DMS114 treated with DMSO at 0.1 percent for 48 hours (cell line): Measurements from ENCODE around the gene HOXD10.
A peak's percentile ranks its signal among the peaks of the same experiment; 100 is the strongest.

ENCODE experiments used
- DNase-seq: peaks from one replicate; lab custom pipeline; 2025; ENCODE audit not compliant: unreplicated experiment; lab: John Stamatoyannopoulos, UW

HOXD10 gene

DNA sequence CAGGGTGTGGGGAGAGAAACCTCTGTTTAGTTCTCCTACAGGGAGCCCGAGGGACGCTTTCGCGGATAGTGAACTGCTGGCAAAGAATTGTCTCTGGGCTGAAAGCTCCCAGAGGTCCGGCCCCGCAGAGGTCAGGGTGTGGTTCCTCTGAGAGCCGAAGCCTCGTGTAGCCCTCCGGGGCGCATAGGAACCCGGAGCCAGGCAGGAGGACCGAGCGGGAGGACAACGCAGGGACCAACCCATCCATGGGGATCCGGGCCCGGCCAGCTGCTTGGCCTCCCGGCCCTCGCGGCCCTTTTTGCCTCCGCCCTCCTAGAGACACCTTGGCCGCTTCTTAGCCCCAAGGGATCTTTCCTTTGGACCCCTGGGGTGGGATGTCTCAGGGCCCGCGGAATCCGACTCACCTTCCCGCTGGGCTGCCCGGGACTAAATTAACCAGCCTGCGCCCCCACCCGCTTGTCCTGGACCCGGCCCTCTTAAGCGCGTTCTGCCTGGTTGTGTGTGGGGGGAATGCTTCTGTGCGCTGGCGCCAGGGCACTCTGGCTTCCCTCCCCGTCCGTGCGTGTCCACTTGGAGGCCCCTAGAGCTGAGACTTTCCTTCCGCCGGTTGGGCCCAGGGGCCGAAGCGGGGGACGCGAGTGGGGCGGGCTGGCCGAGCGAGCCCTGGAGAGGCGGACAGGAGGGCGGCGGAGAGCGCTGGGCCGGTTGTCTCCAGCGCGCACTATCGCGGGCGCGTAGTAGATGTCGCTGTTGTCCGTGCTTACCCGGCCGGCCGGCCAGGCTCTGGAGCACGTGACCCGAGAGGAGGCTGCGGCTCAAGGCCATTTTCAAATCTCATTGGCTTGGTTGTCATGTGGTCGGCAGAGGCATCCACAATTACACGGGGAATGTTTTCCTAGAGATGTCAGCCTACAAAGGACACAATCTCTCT lies at the start of gene HOXD10:
HOXD10 (plus strand) TSS at position 896 of the 931 bp plus-strand sequence. CDS start 56 bp downstream, outside the sequence.
- no peak for DNase-seq

DNA sequence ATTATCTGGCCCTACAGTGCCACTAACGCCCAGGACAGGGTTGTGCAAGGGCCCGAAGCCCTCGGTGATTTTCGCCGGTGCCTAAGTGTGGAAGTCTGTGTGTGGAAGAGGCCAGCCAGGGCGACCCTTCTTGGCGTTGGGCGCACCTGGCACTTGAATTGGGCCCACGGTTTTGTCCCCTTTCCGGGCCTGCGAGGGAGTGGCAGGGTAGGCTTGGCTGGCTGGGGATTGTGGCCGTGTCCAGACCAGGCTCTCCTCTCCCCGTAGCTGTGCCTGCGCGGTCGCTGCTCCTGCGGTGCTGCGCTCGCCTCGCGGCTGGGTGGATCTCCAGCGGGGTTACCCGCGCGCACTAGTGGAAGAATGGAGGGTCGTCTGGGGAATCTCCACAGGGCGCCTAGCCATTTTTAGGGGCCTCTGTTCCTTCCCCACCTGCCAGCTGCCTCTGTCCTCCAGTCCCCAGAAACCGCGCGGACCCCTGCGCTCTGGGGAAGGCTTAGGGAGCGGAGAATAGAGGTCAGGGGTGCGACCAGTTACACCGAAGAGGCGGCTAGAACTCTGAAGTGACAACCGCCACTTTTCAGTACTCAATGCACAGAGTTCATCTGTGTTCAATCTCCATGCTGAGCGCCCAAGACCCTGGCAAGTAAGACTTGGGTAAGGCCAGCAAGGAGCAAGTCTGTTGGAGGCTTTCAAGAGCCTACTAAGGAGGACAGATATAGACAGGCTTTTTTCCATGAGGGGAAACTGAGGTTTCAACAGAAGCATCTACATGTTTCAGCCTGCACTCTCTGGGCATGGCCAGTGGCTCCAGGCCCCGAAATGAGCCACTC lies 48.8 kb upstream of the HOXD10 start:
- no peak for DNase-seq

DNA sequence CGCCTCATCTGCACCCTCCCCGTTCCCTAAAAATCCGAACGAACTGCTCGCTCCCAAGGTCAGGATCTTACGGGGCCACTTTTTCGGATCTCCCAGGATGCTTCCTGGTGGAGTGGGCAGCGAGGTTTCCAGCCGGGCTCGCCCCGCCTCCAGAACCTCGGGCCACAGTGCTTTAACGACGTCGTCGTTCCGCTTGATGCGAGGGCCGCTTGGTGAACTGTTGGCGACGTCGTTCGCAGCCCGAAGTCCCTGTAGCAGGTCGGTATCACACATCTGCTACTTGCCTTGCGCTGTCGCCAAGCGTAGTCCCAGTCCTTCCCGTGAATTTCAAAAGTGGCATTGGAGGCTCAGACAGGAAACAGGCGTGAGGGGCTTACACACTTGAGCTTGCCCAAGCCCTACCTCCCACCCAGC lies 48.2 kb upstream of the HOXD10 start:
- DNase-seq, result no peak

DNA sequence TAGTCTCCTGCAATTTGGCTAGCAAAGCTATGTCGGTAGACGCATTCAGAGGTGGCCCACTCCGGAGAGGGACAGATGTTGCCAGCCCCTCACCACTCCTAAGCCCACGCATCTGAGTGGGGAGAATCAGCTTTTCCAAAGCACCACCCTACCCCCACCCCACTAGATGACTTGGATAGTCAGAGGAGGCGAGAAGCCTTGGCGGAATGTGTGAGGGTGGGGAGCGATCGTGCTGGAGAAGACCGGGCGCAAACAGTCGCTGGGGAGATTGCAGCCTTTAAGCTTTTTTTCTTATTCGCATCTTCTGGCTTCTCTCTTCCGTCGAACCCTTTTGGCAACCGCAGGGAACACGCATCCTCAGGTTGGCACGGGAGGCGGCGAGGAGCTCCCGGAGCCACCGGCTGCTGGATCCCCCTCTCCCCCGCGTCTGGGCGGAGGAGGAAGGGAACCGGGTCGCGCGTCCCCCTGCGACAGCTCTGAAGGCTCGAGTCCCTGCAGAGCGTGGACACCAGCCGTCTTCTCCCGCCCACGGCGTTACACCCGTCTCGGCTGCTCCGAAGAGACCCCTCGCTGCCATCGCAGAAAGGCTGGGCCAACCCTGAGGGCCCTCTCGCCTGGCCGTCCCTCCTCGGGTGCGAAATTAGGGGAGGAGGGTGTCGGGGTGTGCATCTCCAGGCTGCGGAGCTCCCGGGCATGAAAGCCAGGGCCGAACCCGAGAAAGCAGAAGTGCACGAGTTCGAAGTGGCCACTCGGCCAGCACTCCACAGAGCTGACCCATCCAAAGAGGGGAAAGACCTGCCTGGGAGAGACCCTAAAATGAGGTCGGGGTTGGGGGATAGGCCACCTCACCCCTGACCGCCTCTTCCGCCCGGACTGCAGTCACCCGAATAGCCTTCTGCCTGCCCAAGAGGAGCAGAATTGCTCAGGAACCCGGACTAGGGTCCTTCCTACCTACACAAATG lies 45.0 kb upstream of the HOXD10 start:
- no peak for DNase-seq

DNA sequence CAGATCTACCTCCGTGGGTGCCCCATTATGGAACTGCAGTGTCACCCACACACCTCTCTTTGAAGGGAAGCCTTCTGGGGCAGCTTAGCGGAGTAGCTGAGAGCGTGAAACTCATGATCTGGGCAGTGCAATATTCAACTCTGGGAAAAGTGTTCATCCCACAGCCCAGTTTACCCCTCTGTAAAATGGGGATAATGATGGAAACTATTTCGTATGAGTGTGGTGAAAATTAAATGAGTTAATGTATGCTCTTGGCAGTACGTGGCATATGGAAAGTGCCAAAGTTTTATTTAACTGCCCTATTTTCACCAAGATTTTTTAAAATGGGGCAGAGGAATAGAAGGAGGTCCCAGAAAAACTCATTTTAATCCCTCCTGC lies 44.3 kb upstream of the HOXD10 start:
- no peak for DNase-seq

DNA sequence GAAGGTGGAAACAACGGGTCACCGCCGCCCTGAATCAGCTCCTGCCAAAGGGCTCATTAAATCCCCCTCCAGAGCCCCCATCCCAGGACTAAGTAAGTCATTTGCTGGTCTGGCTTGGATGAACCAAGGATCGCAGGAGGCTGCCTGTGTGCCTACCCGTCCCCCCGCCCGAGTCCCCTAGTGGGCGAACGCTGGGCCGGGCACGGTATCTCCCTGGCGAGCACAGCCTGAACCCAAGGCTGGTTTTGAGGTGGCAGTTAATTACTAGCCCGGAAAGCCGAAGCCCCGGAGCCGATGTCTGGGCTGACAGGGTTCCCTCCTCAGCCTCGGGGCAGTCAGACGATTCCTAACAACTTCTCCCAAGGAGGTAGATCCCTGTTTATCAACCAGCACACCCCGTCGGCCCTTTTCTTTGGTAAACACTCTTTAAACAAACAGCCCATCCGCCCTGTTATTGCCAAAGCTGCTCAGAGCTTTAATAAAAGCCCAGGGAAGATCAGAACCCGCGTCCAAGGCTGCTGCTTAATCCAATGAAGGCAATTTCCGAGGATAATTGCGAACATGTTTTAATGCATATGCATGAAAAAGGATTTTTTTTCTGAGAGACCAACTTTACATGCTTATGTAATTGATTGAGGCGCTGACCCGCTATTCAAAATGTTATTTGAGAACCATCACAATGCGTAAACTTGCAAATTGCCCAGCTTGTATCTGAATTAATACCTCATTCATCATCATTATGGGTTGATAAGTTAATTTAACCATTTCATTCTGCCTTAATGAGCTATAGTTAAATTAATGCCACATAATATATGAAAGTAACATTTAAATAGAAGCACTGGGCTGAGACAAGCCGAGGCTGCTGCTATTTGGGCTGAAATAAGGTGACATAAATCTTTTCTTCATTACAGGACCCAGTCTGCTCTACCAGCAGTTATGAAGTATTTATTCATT lies 43.4 kb upstream of the HOXD10 start:
- no peak for DNase-seq

DNA sequence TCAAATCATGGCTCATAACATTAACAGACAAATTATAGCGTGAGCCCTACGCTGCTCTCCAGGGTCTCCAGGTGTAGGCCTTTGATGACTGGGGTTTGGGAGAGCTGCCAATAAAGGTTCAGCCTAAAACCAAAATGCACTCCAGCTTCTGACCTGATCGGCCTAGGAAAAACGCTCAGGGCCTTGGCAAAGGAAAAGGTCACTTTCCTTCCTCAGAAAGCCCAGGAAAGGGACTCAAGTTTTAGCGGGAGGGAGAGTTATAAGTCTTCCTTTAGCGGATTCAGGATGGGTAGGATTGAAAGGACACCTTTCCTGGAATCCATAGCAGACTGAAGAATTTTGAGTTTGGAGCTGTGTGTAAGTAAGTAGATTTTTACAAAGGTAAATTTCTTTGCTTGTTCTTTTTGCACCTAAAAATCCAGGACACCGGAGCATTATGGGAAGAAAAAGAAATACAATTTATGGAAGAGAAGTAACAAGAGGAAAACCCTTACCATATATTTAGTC lies 41.6 kb upstream of the HOXD10 start:
- no peak for DNase-seq

DNA sequence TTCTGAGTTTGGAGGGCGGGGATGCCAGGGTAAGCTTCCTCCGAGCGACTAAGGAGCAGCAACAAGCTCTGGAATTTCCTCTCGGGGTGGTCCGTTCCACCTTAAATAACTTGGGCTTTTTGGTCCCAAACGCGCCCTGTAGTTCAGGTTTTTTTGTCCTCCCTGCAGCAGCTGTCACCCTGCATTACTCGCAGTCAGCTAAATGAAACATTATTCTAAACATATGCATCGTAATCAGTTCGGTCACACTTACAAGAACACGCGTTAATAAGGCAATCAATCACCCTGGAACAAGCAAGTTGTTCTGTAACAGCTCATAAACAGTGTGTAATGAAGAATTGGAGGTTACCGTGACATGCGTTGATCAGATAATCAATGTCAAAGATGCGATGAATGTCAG lies 41.1 kb upstream of the HOXD10 start:
- no peak for DNase-seq

DNA sequence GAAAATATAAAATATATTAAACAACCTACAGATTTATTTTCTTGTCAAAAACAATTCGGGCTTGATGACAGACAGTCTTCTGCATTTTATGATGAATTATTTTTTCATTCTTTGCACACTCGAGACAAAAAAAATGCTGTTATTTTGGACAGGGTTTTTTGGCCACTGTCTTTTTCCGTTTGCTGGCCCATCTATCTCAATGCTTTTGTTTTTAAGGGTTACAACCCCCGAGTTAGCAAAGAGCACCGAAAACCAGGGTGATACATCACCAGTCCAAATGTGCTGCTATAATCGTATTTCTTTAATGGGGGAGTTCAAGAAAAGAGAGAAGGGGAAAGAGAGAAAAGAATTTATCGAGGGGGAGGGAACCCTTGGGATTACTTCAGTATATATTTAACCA lies 40.5 kb upstream of the HOXD10 start:
- no peak for DNase-seq

DNA sequence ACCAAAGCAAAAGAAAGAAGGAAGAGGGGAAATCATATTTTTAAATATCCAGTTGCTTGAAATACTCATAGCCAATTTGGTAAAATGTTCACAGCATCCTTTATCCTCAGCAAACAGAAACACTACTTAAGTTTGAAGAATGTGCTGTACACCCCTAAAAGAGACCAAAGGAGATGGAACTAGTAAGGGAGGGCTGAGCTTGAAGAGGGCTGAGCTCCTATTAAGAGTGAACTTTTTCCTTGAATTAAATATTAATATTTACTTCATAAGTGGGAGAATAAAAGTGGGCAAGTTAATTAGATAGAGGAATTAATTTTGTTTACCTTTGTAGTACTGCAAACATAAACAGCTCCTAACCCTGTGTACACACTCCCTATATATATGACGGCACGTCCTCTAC lies 39.8 kb upstream of the HOXD10 start:
- no peak for DNase-seq

DNA sequence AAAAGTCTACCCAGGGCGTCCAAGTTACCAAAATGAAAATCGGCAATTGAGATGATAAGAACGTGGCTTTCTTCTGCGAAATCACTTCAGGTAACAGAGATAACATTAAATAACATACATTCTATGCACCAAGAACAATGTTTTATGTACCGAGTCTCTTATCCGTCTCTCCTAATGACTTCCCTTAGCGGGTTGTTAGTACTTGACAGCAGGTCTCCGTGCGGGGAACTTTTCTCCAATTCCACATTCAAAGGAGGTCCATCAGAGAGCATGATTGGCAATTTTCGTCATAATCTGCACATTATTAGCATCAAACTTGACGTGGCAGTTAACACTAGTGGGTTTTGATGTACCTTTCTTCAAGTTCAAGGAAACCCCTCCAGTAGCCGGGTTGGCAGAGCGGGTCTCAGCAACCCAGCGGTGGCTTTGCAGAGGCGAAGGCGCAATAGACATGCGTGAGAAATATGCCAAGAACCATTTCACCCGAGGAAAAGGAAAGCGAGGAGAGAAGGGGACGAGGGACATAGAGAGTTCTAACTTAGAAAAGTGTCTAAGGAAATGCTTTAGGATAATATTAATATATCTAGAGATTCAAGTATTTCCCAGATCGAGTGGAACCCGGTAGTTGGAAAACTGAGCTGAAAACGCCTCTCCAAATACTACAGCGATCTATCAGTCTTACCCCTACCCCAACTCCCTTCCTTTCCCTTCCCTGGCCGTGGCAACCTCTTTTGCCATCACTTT lies 37.9 kb upstream of the HOXD10 start:
- no peak for DNase-seq

DNA sequence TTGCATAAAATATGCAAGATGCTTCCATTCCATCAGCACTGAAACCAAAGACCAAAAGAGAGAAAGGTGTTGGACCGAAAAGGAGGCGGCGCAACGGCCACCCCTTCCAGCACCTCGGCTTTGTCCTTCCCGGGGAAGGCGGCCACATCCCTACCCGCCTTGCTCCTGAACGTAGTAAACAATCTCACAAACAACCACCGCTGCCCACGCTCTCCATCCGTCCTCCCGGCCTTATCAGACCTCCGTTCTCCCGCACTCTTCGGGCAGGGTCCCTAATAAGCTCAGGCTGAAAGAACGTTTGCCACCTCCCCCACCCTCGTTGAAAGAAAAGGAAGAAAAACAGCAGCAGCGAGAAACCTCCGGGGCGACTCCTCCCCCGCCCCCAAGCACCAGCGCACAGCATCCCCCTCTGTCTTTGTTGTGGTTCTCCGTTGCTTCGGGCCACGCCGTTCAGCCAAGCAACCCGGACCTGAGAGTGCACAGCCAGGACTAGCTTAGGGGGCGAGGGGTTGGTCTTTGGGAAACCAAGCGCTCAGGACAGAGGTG lies 37.2 kb upstream of the HOXD10 start:
- no peak for DNase-seq

DNA sequence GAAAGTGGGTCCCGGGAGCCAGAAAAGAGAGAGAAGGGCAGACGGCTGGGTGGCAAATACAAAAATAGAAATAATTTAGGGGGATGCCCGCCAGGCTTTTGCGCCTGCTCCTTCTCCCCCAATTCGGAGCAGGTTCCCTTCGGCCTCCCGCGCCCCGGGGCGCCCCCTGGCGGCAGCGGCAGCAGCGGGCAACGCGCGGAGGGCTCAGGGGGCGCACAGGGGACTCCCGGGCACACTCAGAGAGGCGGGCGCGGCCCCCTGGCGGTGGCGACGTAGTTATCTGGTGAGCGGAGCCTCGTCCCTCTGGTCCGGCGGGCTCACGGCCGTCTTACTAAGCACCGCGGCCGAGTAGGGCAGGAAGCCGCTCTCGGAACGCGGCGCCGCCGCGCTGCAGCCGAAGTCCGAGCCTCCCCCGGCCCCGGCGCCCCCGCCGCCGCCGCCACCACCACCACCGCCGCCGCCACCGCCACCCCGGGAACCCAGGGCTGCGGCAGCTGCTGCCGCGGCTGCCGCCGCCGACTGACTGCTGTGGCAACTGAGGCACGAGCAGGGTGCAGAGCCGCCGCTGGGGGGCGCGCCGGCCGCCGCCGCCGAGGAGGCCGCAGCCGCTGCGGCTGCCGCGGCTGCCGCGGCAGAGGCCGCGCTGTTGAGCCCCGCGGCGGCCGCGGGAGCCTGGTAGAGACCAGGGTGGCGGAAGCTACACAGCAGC lies 36.6 kb upstream of the HOXD10 start:
- DNase-seq, result peak; percentile 20

DNA sequence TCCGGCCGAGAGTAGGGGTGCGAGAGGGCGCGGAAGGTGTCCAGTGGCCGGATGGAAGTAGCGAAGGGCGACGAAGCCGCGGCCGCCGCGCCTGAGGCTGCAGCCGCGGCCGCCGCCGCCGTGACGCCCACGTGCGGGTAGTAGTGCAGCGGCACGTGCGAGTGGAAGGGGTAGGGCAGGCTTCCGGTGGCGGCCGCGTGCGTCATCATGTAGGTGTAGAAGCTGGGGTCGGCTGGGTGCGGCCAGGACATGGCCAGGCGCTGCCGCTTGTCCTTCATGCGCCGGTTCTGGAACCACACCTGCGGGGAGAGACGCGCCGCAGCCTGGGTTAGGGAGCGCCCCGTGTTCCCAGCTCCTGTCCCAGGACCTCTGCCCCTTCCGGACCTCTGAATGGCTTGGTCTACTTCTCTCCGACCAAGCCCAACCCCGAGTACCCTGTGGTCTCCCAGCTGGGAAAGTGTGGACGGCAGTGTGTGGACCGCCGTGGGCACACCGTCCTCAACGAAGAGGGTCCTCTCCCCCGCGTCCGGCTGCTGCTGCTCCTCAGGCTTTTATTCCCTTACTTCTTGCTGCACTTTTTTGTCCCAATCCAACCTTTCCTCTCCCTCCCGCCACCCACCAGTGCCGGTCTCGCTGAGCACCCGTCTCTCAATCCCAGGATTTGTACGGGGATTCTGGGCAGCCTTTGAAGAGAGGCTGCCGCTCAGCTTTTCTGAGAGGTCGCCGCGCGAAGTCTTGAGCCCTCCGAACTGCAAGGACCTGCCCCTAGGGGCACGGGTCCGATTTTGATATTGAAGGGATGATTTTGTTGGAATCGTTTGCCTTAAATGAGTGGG lies 35.8 kb upstream of the HOXD10 start:
- DNase-seq, result no peak

DNA sequence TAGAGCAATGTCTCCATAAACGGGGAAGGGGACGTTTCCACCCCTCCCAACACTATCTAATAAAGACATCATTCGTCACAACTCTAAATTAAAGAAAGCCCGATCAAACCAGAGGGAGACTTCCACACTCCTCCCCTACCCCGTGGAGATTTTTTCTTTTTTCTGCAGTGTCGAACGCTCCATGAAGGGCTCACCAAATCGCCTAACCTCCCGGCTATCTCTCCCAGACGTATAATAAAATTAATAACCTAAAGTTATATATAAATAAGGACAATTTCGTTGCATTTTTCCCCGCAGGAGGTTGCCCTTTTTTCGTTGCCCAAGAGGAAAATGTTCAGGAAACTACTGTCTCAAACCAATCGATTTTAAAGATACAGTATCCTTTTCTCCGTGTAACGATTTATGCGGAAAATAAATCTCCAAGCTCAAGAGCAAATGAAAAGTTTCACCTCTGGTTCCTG lies 35.2 kb upstream of the HOXD10 start:
- no peak for DNase-seq

DNA sequence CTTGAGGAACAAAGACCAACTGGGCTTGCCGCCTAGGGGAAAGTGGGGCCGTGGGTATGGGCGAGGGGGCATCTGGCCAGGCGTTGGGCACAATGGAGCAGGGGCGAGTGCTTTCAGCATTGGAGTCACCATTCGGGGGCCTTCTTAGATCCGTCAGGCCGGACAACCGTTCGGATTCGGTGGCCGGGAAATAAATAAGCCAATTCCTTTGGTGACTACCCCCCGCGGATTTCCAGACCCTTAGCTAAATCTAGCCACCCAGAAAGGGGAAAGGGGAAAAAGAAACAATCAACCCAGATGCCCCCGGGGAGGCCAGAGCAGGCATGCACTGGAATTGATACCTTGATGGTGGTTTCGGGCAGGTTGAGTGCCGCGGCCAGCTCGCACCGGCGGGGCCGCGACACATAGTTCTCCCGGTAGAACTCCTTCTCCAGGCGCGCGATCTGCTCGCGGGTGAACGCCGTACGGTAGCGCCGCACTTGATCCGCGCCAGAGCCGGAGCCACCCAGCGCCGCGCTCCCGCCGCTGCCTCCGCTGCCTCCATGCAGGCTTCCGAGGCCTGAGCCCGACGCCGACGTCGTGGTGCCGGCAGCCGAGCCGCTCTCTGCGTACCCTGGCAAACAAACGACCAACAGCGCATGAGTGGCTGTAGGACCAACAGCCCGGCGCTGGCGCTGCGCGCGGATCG lies 34.6 kb upstream of the HOXD10 start:
- peak; percentile 21 for DNase-seq

DNA sequence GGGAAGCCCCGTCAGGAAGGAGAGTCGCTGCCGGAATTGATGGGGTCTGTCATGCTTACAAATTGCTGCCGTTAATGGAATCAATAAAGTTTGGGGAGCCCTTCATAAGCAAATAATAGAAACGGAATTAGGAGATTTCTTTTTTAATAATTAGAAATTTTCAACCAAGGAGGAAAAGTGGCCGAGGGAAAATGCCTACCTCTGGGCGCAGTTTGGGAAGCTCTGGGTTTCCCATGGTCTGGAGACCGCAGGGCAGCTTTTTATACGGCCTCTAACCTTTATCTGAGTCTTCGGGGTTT lies 34.1 kb upstream of the HOXD10 start:
- DNase-seq, result no peak
